Hippocampal formation (tissue), 2 donors: ENCODE data around the gene ATXN1.

Experiments
- DNase-seq, 2 donors: peaks; one replicate each; lab custom pipeline; 2025; lab: John Stamatoyannopoulos, UW

Gene ATXN1

GRCh38 chr6:16673011-16673797 is 88.1 kb downstream of the ATXN1 start:
- no peak for DNase-seq

- DNase-seq = no peak
Measured at GRCh38 chr6:16671302-16672289, 89.7 kb downstream of the ATXN1 start.

GRCh38 chr6:16670617-16671051 is 90.6 kb downstream of the ATXN1 start:
- DNase-seq = no peak

- DNase-seq = no peak
Measured at GRCh38 chr6:16670183-16670582, 91.1 kb downstream of the ATXN1 start.

GRCh38 chr6:16669227-16669626 is 92.0 kb downstream of the ATXN1 start:
- no peak for DNase-seq

- DNase-seq = no peak
Measured at GRCh38 chr6:16667509-16667908, 93.8 kb downstream of the ATXN1 start.

GRCh38 chr6:16665992-16666391 is 95.3 kb downstream of the ATXN1 start:
- DNase-seq = no peak

- DNase-seq = no peak
Measured at GRCh38 chr6:16665182-16665581, 96.1 kb downstream of the ATXN1 start.

- no peak for DNase-seq
Measured at GRCh38 chr6:16663901-16664300, 97.4 kb downstream of the ATXN1 start.

GRCh38 chr6:16660157-16660497 is 101.1 kb downstream of the ATXN1 start:
- no peak for DNase-seq

- no peak for DNase-seq
Measured at GRCh38 chr6:16659466-16660156, 101.6 kb downstream of the ATXN1 start.

- DNase-seq = no peak
Measured at GRCh38 chr6:16658348-16659034, 102.8 kb downstream of the ATXN1 start.

GRCh38 chr6:16657768-16658167 is 103.5 kb downstream of the ATXN1 start:
- DNase-seq = peak in 1 of 2 donors; percentile 33

- DNase-seq = no peak
Measured at GRCh38 chr6:16656451-16656850, 104.8 kb downstream of the ATXN1 start.

GRCh38 chr6:16654701-16655100 is 106.6 kb downstream of the ATXN1 start:
- no peak for DNase-seq

GRCh38 chr6:16653226-16653625 is 108.0 kb downstream of the ATXN1 start:
- no peak for DNase-seq

GRCh38 chr6:16651871-16652270 is 109.4 kb downstream of the ATXN1 start:
- DNase-seq = no peak

GRCh38 chr6:16649890-16650289 is 111.4 kb downstream of the ATXN1 start:
- no peak for DNase-seq

GRCh38 chr6:16649241-16649640 is 112.0 kb downstream of the ATXN1 start:
- no peak for DNase-seq

- DNase-seq = no peak
Measured at GRCh38 chr6:16648003-16648402, 113.3 kb downstream of the ATXN1 start.

- DNase-seq = no peak
Measured at GRCh38 chr6:16647422-16647821, 113.8 kb downstream of the ATXN1 start.
